Stimulated activated CD4-positive, alpha-beta T cell treated with anti-CD3 and anti-CD28 coated beads, TNF-alpha, amount 100 ng/mL, for 24 hours (primary cell): ENCODE data around the gene CNN1.

Experiments used
- DNase-seq, 3 experiments: peaks; one replicate each; pipeline ENCODE4 v3.0.0-alpha.2; 2020; ENCODE audit warnings: low read depth in 3 of 3

Gene CNN1

GRCh38 chr19:11538232-11539036, at the start of gene CNN1:
Gene CNN1 (plus strand): TSS chr19:11538851. CDS start chr19:11538928, 77 bp downstream.
- no peak for DNase-seq

- no peak for DNase-seq
These were observed 49.3 kb upstream of the CNN1 start for GRCh38 chr19:11489378-11489777.

- DNase-seq: no peak
These were observed 43.9 kb upstream of the CNN1 start for GRCh38 chr19:11494634-11495285.

- no peak for DNase-seq
These were observed 43.2 kb upstream of the CNN1 start for GRCh38 chr19:11495481-11495880.

GRCh38 chr19:11495885-11496284, 42.8 kb upstream of the CNN1 start:
- no peak for DNase-seq

GRCh38 chr19:11496391-11497163, 42.1 kb upstream of the CNN1 start:
- peak; percentile 46 to 67 (median 51) for DNase-seq

GRCh38 chr19:11499220-11499726, 39.4 kb upstream of the CNN1 start:
- no peak for DNase-seq

- DNase-seq: no peak
These were observed 38.7 kb upstream of the CNN1 start for GRCh38 chr19:11499890-11500420.

GRCh38 chr19:11504502-11505031, 34.1 kb upstream of the CNN1 start:
- DNase-seq: no peak

GRCh38 chr19:11505032-11505503, 33.6 kb upstream of the CNN1 start:
- peak; percentile 87 to 99 (median 91) for DNase-seq

GRCh38 chr19:11505504-11506100, 33.0 kb upstream of the CNN1 start, which contains the start of gene ZNF653:
Gene ZNF653 (minus strand): TSS chr19:11505839. CDS start chr19:11505786, 53 bp downstream.
- peak; percentile 92 to 94 (median 93) for DNase-seq

- DNase-seq: no peak
These were observed 32.5 kb upstream of the CNN1 start for GRCh38 chr19:11506101-11506555.

GRCh38 chr19:11506967-11507366, 31.7 kb upstream of the CNN1 start:
- DNase-seq: no peak

GRCh38 chr19:11507370-11508078, 31.1 kb upstream of the CNN1 start:
- DNase-seq: no peak

GRCh38 chr19:11510444-11510843, 28.2 kb upstream of the CNN1 start:
- DNase-seq: no peak

- no peak for DNase-seq
These were observed 24.7 kb upstream of the CNN1 start for GRCh38 chr19:11513946-11514345.

GRCh38 chr19:11519138-11519537, 19.5 kb upstream of the CNN1 start:
- DNase-seq: no peak

- DNase-seq: peak; percentile 84 to 95 (median 93)
These were observed 9.9 kb upstream of the CNN1 start, which contains the start of gene ECSIT for GRCh38 chr19:11528551-11529341. Gene ECSIT (minus strand): TSS chr19:11529134. CDS start chr19:11519170, 9,964 bp downstream.

- peak in 1 of 3 experiments; percentile 54 for DNase-seq
These were observed 8.2 kb upstream of the CNN1 start for GRCh38 chr19:11530432-11530831.
